SW 1271 (cell line): ENCODE data around the gene AFTPH.

Source experiments
- DNase-seq, 2 experiments: peaks; one replicate each; lab custom pipeline; 2025; lab: John Stamatoyannopoulos, UW

Gene AFTPH

GRCh38 chr2:64591188-64591587 lies 67.1 kb downstream of the AFTPH start:
- DNase-seq = no peak

- DNase-seq = no peak
Observed at GRCh38 chr2:64593035-64593655, 69.0 kb downstream of the AFTPH start.

DNA sequence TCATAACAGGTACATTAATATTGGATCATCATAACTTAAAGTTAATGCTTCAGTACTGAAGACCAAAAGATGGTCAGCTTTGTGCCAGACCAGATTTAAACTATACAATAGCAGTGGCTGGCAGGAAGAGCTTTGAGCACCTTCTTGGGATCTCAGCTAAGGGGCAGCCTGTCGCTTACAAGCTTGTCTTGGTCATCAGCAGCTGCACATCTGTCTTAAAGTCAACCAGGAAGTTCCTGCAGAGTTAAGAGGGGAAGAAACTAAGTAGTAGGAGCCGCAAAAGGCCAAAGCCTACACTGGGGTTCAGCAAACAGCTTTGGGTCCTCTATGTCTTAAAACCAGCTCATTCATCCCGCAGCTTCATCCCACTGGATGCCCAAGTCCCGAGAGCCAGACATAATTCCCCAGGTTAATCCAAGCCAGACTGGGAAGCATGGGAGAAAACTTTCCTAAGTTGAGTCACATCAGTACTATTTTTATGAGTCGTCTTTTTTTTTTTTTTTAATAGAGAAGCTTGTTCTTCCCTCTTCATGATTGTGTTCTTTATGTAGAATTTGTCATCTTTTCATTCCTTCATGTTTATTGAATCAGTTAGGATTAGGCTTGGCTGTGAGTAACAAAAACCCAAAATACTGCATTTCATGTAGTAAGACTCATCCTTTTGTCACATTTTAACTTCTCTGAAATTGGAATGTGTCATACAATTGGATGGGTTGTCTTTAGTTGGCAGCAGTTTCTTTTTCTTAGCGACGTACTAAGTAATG lies 70.3 kb downstream of the AFTPH start:
- DNase-seq = no peak

- peak in 1 of 2 experiments; percentile 23 for DNase-seq
Observed at GRCh38 chr2:64595397-64596176, 71.5 kb downstream of the AFTPH start.

DNA sequence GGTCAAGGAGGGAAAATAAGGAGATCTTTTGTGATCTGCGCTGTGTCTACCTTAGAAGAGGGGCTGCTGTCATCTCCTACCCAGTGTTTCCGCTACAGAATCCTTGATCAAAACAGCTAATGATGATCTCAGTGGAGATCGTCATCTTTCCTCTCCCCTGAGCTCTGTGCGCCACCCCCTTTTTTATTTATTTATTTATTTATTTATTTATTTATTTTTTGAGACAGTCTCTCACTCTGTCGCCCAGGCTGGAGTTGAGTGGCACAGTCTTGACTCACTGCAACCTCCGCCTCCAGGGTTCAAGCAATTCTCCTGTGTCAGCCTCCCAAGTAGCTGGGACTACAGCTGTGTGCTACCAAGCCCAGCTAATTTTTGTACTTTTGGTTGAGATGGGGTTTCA lies 74.1 kb downstream of the AFTPH start:
- no peak for DNase-seq

DNA sequence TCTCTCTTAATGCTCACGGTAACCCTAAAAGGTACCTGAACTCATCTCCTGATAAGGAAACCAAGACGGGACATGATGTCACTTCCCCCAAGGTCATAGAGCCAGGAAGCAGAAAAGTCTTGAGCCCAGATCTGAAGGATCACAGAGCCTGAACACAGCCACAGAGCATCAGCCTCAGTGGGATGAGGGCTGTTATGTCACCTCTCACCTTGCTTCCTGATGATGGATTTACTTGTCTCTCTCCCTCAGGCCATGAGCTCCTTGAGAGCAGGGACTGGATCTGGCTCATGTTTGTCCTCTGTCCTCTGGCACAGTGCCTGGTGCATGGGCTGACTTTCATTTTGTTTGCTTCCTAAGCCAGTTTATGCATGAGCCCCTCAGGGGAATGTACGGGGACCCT lies 75.3 kb downstream of the AFTPH start:
- DNase-seq = no peak

GRCh38 chr2:64601034-64601754 lies 77.1 kb downstream of the AFTPH start:
- DNase-seq = no peak

DNA sequence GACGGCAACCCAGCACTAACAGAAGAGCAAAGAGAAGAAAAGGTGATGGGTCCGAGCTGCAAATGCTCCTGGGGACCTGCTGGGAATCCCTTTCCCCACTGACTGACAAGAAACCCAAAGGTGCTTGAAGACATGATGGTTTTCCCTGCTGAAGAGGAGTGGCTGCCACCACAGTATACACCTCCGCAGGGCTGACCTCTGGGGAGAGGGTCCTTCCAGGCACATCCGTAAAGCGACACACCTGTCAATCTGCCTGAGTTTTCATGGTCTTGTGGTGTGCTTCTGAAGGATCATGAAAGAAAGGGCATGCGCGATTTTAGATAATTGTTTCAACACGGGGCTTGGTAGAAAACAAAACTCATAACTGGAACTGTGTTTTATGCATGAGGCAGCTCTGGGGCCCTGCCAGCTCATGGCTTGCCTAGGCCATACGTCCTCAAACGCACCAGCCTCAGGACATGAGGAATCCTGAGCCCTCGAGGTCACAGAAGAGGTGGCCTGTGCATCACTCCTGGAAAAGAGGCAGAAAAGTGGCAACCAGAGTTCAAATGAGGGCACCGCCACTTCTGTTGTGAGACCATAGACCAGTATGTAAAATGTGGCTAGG lies 77.8 kb downstream of the AFTPH start:
- no peak for DNase-seq

- no peak for DNase-seq
Observed at GRCh38 chr2:64602436-64602835, 78.3 kb downstream of the AFTPH start.

DNA sequence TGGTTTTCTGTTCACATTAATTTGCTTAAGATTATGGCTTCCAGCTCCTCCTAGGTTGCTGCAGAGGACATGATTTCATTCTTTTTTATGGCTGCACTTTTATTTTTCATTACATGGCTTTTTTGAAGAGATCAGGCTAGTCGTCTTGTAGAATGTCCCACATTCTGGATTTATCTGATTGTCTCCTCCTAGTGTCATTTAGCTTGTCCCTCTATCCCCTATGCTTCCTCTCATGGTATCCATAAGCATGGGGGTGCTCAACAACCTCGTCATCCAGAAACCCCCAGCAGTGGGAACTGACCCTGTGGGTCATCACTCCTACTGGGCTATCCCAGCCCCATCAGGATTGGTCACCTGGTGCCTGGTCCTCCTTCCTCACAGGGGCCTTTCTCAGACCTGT lies 80.0 kb downstream of the AFTPH start:
- DNase-seq = no peak

DNA sequence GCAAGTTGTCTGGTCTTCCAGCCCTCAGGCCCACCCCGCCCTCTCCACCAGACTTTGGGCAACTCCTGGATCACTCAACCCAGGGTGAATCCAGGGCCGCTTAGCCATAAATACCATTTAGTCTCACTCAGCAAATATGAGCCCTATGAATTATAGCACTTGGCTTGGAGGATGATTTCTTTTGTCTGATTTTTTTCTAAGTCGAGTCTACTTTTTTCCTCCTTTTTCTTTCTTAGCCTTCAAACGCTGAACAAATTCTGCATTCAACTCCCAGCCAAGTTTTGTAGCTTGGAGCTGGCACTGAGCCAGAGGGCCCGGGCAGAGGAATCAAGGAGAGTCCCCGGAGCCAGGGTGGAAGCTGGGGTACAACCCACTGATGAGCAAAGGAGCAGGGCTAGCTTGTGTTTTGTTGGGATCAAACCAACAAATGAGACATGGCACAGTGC lies 80.9 kb downstream of the AFTPH start:
- no peak for DNase-seq

- DNase-seq = no peak
Observed at GRCh38 chr2:64605991-64606478, 81.9 kb downstream of the AFTPH start.

DNA sequence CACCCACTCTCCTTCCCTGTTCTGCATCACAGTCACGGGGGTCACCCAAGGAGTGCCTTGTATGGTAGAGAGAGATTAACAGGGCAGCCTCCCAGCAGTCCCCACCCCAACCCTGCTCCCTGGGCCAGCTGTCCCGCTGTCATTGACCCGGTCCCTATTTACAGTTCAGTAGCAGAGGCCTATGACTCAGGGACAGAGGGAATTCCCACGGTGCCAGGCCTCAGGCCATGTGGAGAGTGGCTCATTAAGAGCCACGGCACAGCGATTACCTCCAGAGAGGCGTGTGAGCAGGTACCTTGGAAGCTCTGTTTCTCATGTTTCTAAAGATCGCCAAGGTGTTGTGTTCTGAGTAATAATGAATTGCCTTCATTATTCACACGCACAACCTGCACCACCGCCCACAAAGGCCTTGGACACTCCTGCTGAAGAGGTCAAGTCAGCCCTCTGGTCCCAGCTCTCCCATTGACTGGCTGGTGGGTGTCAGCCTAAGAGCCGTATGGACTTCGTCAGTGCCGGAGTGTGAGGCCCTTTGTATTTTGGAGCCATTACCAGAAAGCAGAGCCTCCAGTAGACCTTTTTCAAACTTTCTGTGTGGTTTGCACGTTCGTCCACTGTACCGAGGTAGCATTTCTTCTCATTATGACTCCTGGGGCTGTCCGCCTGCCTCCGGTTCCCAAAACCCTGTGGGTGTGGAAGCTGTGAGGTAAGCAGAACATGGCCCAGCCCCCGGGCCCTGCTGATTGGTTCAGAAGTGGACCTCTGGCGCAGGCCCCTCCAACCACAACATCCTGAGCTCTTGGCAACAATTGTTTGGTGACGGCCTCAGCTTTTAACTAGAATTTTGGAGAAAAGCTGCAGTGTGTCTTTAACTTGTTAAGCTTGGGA lies 82.6 kb downstream of the AFTPH start:
- DNase-seq = no peak

GRCh38 chr2:64607381-64608304 lies 83.5 kb downstream of the AFTPH start:
- DNase-seq = no peak

- no peak for DNase-seq
Observed at GRCh38 chr2:64608867-64609226, 84.7 kb downstream of the AFTPH start.

DNA sequence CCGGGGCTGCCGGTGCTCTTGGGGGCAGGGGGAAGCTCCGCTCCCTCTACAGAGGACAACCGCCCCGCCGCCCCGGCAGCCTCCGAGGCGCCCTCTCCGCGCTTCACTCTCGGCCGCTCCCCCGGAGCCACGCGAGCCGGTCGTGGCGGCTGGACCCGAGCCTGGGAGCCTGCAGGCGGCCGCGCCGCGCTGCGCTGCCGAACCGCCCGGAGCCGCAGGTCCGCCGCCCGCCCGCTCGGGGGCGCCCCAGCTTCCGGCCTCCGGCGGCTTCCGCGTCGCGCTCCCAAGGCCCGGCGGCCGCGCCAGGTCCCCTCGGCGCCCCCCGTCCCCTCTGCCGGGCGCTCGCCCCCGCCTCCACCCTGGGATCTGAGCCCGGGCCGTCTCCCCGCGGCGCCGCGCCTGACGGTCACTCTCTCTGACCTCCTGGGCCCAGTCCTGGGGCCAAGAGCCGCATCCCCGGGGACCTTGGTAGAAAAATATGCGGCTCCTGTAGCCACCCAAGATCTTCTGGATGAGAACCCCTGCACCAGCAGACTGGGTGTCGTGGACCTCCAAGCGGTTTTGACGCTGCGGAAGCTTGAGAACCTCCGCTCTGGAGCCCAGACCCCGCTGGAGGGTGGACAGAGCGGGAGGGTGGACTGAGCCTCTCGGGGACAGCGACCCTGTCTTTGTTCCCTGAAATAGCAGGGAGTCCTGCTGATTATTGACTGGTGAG lies 85.3 kb downstream of the AFTPH start:
- DNase-seq = no peak

DNA sequence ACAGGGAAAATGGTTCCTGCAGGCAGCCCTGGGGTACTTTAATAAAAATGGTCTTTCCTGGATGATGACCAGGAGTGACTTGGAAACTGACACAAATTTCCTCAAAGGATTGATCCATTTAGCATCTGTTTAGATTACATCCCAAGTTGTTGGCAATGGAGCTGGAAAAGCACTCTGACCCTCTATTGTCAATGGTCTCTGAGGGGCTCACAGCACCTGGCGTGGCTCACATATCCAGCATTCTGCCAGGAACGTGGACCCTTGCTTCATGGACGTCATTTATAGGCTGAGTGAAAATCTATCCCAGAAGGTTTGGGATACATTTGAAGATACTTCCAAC lies 85.8 kb downstream of the AFTPH start:
- DNase-seq = no peak

- no peak for DNase-seq
Observed at GRCh38 chr2:64610316-64610855, 86.3 kb downstream of the AFTPH start.
